Measurements from ENCODE around the gene TLR8.
"Not testable (repeated sequence)": the region's sequence is repeated elsewhere in the genome, so short reads cannot be mapped to it uniquely, and the experiment has no call there.

The TLR8 gene

DNA sequence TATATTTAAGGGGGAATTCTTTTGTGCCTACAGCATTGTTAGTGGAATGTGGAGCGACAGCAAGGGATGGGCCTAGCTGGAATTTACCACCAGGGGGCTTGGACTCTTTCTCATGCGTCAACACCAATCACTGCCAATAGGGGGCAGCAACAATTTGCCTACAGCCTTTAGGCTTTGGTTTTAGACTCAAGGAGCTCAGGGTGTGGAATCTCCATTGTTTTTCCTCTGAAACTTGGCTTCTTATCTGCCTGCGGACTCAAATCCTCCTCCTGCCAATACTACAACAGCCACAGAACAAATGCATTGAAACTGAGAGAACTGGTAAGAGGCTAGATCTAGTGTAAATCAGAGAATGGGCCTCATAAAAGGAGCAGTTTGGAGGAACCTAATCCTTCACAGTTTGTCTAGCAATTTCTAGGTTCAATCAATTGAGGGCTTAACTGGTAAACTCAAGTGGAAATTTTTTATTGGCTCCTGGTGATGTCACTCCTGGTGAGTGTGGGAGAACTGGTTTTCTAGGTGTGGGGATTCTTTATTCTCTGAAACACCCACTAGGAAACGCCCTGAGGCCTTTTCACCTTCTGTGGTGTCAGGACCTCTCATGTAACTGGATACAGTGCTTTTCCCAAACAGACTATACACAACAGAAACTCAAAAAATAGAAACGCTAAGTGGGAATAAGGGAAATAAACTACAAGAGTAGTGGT, 40.6 kb downstream of the TLR8 start:
- peak; percentile 59 for DNase-seq (ENCODE audit: low read depth)

DNA sequence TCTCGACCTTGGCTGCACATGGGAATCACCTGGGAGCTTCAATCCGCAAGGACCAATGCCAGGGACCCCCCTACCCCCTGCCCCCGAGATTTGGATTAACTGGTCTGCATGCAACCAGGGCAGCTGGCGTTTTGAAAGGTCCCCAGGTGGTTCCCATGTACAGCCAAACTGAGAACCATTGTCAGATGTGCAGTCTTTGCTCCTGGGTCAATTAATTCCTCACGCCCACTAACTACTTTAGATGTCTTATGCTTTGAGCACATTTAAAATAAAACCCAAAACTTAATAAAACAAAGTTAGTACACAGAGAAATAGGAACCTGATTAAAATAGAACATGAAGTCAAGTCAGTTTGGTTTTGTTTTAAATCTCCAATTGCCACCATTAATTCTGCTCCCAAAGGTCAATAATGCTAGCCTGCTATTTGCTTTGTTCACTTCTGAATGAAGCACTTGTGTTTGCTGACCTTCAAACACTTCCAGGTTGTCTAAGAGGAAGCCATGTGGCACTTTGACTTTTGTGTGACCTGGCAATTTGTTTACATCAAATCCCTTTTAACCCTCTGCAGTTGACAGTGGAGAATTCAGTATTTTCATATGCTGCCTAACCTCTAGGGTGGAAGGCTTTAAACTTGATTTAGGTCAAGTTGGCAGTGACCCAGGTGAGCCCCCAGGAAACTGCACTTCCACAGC, 41.3 kb downstream of the TLR8 start:
- no peak for DNase-seq (ENCODE audit: low read depth)

DNA sequence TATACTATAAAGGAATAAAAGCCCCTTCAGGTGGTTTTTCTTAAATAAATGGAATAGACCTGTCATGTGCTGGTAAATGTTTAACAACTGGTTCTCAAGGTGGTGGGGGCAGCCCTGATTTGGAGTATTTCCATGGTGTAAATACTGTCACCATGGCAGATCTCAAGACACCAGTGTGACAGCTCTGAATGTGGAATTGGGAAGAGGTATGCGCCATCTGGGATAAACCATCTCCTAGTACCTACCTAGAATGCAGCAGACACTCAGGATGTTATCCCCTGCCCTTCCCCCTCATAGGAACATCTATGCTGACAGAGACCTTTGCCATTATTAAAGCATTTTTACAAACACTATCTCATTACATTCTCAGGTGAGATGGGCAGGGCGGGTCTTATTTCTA, 42.1 kb downstream of the TLR8 start:
- DNase-seq (ENCODE audit: low read depth), result no peak

DNA sequence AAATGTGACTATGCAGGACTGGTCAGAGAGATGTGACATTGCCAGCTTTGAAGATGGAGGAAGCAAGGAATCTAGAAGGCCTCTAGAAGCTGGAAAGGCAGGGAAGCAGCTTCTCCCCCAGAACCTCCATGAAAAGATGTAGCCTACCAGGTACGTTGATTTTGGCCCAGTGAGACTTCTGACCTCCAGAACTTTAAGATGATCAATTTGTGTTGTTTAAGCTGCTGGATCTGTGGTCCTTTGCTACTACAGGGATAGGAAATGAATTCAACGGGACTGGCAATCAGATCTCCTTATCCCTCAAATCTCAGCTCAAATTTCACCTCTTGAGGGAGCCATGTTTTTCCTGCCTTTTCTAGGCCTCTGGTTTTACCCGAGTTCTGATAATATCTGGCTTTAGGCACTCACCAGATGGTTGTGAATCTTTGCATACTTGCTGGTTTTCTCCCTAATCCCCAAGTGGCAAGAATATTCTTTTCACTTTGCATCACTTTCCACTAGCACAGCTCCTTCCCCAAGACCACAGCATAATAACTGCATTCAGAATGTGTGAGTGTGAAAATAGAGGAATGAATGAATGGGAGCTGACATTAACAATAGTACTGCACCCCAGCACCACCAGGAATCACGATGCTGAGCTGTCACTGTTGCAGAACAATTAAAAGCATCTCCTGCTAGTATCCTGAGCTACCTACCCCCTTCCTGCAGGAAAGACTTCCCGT, 42.9 kb downstream of the TLR8 start:
- no peak for DNase-seq (ENCODE audit: low read depth)

DNA sequence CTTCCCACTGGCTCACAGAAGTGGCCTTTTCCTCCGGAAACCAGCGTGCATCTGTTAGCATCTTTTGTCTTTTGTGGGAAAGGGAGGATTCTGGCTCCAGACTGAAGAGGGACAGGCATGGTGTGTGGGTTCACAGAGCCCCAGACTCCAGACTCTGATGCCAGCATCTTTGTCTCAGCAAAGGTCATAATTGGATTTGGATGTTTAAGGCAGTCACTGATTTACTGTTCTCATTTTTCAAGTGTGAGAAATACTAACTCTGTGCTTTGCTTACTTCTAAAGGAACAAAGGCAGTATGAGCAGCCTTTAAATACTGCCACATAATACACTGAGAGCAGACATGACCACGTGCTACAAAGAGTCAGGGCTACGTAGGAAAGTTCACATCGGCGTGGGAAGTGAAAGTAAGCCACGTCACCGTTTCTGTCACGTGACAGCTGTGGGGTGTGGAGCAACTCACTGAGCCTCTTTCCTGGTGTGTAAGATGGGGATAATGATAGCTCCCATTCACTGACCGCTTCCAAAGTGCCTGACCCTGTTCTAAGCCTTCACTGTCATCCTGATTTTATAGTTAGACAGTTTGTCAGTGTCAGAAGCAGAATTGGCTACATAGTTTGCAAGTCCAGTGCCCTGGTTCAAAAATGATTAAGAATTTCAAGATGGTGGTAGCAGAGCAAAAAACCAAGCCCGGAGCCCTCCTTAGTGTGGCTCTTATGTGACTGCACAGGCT, 43.7 kb downstream of the TLR8 start:
- DNase-seq (ENCODE audit: low read depth), result peak; percentile 61

DNA sequence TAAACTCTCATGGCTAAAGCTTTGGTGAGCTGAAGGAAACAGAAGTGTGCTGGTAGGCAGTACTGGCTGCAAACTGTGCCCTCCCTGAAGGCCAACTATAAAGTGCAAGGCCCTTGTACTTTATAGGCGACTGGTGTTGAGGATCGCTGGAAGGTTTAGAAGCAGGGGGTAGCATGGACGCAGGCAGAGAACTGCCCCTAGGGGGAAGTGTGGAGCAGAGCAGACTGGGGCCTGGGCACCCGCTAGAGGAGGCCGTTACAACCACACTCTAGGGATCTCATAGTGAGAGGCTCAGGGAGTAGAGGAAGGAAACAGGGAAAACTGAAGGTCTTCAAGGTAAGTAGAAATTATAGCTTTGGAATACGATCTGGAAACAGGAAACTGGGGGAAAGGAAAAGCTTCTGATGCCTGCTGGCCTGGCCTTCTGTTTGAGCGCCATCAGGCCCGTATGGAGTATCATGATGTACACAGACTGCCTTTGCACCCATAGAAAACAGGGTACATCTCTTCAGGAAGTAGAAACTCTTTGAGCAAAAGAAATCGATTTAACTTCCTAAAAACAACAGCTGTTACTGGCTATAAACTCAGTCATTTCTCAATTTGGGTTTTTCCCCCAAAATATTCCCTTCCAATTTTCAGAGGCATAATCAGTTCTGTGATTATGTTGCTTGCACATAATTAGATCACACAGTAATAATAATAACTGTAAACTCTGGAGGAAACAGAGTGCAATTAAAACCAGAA, 44.6 kb downstream of the TLR8 start:
- DNase-seq (ENCODE audit: low read depth), result no peak

DNA sequence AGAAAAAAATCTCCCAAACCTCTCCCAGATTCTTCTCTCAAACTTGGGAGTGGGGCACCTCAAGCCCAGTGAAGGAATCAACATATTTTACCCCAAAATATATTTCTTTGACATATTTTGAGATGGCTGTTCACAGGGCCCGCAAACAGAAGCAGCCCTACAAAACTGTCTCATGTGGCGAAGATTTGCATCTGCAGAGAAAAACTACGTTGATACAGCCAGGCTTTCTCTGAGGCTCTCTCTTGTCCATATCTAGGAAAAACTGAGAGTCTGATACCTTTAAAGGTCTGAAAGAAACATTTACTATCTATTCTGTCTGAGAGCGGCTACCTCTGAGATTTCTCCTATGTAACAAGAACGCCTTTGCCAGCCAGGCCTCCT, 45.2 kb downstream of the TLR8 start:
- no peak for DNase-seq (ENCODE audit: low read depth)

DNA sequence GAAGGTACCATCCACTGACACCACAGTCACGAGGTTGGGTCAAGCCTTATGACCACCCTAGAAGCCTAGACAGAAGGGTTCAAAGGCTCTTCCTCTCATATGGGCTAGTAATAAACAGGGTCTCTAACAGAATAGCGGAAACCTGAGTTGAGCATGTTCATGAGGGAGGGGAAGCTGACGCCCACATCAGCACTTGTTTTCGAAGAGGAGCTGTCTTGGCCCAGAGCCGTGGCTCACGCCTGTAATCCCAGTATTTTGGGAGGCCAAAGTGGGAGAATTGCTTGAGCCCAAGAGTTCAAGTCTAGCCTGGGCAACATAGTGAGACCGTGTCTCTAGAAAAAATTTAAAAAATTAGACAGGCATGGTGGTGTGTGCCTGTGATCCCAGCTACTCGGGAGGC, 47.0 kb downstream of the TLR8 start:
- DNase-seq (ENCODE audit: low read depth), result no peak

DNA sequence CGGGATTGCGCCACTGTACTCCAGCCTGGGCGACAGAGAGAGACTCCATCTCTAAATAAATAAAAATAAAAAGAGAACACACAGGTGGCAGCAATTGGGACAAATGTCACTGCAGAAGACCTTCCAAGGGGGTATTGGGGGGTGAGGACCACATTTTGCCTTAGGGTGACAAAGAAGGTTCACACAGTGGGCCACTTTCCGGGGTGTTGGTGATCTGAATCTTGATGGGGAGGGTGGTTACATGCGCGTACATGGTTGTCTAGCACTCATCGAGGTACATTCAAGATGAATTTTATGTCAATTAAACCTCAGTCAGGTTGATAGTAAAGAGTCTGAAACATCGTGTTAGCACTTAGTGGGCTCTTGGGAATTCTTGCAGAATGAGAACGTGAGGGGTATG, 48.0 kb downstream of the TLR8 start:
- DNase-seq (ENCODE audit: low read depth), result no peak

DNA sequence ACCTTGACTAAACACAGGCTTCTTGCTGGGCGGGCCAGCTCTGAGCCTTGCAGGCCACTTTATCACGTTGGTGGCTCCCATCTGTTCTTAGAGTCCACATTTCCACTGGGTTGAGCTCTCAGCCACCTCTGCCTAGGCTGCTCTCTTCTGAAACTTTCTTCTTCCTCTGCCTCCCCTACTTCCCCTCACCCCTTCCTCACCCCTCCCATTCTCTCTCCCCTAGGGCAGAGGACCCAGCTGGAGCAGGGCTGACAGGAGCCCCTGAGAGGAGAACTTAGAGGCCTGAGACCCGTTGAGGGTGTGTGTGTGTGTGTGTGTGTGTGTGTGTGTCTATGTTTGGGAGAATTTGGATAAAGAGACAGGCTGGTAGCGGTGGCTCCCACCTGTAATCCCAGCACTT, 48.6 kb downstream of the TLR8 start:
- DNase-seq (ENCODE audit: low read depth), result no peak

DNA sequence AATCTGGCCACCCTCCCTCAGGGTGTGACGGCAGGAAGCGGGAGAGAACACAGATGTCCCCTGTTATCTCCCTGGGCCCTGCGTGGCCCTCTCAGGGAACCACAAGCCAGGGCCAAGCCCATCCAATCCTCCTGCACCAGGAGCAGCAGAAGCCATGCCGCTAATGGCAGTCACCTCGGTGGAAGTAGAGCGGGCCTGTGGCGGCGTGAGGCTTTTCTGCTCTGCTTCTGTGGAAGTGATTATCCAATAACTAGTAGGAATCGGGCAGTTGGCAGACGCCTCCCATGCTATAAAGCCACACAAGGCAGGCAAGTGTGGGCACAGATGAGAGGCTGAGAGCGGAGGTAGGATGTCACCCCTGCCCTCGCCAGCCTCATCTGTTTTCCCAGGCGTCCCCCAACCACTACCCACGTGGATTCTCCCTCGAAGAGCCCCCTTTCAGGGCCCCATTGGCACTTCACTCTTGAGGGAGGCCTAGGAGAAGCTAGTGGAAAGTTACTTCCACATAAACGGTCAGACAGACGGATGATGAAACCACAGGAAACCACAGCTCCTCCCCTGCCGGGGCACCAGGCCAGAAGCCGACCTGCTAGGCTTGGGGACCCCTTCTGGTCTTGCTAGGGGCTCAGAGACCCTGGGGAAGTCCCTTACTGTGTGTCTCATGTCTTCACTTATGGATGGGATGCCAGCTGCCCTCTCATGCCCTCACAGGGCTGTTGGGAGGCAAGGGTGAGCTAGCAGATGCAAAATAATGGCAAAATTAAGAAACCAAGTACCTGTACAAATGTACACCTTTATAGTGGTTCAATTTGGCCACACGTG, 49.7 kb downstream of the TLR8 start:
- DNase-seq (ENCODE audit: low read depth), result no peak

DNA sequence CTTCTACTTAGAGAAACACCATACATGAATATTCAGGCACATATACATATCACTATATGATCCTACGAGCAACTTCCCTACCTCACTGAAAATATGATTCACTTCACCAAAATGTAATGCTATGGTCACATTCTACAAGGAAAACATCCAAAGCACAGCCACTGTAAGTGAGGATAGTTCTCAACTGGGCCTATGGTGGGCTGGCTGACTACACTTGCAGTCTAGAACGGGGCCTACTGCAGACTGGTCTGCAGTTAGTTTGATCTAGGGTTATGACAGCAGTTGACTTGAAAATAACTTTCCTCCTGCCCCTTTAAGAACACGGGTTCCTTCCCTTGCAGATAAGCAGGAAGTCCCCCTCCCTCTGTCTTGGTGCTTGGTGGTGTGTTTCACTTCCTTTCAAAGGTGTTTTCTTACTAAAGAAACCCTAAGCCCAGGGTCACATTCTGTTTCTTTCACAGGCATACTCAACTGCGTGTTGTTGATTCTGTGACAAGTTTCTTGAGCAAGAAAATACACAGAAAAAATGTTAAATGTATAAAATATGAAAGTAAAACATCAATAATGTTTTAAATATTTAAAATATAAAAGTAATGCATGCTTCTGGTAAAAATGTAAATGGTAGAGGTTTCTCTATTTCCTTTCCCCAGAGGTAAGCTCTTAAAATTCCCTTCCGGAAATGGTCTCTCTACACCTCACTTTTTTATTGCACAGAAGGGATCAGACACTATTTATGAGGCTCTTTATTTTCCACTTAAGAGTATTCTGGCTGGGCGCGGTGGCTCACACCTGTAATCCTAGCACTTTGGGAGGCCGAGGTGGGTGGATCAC, 50.5 kb downstream of the TLR8 start:
- DNase-seq (ENCODE audit: low read depth), result no peak

DNA sequence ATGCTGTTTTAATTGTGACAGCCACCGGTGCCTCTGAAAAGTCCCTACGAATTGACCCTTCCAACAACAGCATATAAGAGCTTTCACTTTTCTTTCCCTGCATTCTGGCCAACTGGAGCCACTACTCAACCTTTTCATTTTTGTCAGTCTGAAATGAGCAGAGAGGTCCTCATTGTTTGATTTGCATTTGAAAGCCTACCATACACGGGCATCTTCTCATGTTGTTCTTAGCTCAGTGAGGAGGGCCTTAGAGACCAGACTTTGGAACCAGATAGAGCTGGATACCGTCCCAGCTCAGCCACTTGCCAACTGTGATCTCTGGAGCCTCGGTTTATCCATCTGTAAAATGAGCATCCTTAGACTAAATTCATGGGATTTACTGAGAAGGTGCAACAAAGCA, 51.6 kb downstream of the TLR8 start:
- DNase-seq (ENCODE audit: low read depth), result no peak

DNA sequence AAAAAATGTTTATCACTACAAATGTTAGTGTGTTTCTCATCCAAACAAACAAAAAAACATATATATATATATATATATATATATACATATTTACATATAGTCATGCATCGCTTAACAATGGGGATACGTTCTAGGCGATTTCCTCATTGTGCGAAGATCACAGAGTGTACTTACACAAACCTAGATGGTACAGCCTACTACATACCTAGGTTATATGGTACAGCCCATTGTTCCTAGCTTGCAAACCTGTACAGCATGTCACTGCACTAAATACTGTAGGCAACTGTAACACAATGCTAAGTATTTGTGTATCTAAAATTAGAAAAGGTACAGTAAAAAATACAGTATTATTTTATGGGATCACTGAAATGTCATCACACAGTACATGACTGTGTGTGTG, 52.0 kb downstream of the TLR8 start:
- no peak for DNase-seq (ENCODE audit: low read depth)

DNA sequence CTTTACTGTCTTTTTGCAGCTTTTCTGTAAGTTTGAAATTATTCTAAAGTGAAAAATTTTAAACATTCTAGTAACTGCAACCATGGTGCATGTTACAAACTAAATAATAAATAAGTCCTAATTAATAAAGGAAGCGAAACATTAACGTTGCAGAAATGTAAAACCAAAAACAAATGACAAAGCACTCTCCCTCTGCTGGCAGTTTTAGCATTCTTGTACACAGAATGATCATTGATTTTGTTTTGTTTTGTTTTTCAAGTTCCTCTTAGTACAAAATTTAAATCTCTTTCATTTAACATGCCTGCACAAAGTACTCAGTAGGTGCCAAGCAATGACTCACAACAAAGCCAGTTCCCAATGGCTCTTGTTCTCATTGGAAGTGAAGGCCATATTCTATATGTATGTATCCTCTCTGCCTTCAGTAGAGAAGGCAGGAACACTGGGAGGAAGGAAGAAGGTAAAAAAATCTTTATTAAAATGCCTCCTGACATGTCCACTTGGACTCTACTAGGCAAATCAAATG, 54.8 kb downstream of the TLR8 start:
- no peak for DNase-seq (ENCODE audit: low read depth)

DNA sequence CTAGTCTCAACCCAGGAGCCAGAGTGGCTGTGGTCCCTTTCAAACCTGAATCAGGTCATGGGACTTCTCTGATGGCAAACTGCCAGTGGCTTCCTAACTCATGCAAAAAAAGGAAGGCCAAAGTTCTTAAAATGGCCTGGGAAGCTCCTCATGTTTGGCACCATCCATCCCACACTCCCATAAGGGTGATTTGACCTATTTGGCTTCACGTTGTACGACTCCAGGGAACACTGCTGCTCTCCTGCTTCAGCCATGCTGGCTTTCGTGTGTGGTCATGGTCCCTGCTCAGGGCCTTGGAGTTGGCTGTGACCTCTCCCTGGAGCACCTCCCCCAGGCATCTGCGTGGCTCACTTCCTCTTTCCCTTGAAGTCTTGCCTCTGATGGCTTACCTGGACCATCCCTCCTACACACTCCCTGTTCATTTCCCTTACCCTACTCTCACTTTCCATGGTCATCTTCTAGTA, 55.7 kb downstream of the TLR8 start:
- DNase-seq (ENCODE audit: low read depth), result no peak

DNA sequence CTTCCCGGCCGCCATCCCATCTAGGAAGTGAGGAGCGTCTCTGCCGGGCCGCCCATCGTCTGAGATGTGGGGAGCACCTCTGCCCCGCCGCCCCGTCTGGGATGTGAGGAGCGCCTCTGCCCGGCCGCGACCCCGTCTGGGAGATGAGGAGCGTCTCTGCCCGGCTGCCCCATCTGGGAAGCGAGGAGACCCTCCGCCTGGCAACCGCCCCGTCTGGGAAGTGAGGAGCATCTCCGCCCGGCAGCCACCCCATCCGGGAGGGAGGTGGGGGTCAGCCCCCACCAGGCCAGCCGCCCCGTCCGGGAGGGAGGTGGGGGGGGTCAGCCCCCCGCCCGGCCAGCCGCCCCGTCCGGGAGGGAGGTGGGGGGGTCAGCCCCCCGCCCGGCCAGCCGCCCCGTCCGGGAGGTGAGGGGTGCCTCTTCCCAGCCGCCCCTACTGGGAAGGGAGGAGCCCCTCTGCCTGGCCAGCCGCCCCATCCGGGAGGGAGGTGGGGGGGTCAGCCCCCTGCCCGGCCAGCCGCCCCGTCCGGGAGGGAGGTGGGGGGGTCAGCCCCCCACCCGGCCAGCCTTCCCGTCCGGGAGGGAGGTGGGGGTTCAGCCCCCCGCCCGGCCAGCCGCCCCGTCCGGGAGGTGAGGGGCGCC, 56.9 kb downstream of the TLR8 start:
- not testable (repeated sequence) for DNase-seq (ENCODE audit: low read depth)

DNA sequence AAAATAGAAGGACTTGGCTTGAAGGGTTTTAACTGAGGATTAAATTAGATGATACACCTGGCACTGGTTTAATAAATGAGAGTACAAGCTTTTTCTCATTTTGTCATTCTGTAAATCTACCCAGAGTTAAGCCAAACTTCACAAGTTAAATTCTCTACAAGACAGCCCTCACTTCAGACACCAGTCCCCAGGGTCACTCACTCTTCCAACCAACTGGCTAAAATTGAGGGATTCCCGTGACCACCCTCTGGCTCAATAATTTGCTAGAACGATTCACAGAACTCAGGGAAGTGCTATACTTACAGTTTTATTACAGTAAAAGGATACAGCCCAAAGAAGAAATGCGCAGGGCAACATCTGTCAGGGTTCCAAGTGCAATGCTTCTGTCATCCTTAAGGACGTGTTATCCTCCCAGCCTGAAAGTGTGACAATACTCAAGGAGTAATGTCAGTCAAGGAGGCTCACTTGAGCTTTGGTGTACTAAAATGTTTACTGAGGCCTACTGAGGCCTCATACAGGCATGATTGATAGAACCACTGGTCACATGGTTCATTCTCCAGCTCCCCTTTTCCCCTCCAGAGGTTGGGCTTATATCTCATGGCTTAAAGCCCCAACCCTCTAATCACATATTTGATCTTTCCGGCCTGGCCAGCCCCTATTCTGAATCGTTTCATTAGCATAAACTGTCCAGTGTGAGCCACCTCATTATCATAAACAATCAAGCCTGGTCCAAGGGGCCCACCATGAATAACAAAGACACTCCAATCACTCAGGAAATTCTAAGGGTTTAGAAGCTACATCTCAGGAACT, 58.9 kb downstream of the TLR8 start:
- no peak for DNase-seq (ENCODE audit: low read depth)

All from HS-5 (cell line).